Colonic mucosa (tissue), 4 donors: ENCODE measurements around the gene ZNF503. TPM values are rescaled to one million over a fixed set of nuclear protein-coding genes. Genes with fewer than 3 reads are reported as not detected.
"Not testable (repeated sequence)": the region's sequence is repeated elsewhere in the genome, so short reads cannot be mapped to it uniquely, and the experiment has no call there.

Experiments
- DNase-seq: peaks from one replicate; pipeline ENCODE4 v3.0.0-alpha.2; 2020
- H3K27ac ChIP-seq: fragments of 200-600 bp; one replicate; pipeline ENCODE4 v1.8.0; 2021
- H3K27me3 ChIP-seq: fragments of 200-600 bp; one replicate; pipeline ENCODE4 v1.8.0; 2021
- H3K36me3 ChIP-seq: fragments of 200-600 bp; one replicate; pipeline ENCODE4 v1.8.0; 2021
- H3K4me1 ChIP-seq: fragments of 200-600 bp; one replicate; pipeline ENCODE4 v1.8.0; 2021; ENCODE audit warnings: mild to moderate bottlenecking
- H3K4me3 ChIP-seq: fragments of 200-600 bp; one replicate; pipeline ENCODE4 v1.8.0; 2021
- H3K9ac ChIP-seq, 2 donors: one replicate each; pipeline ENCODE4 v1.7.0; 2013; ENCODE audit warnings: control low read depth in 2 of 2, low read depth in 2 of 2, low read length in 2 of 2
- H3K9me3 ChIP-seq: fragments of 200-600 bp; one replicate; pipeline ENCODE4 v1.8.0; 2021
- intact Hi-C: fragments of 100-400 bp; cut with DNase I; formaldehyde crosslinking; loops from one replicate; pipeline ENCODE4 v1.14.1; 2022
- total RNA-seq, 2 donors: library from RNA; stranded (reverse); fragmentation: NEBNext Ultra II Directional in 1 of 2; extraction: Animal tissue kit (Norgen Biotek cat#: 25700) in 1 of 2; gene quantifications; one replicate each; pipeline ENCODE4 v1.2.1, GENCODE V29; 2021
- TF ChIP-seq, protein P1 (sequence below): fragments of 200-600 bp; IDR thresholded peaks from one replicate; pipeline ENCODE4 v1.8.0; 2022; ENCODE audit warnings: antibody characterized with exemption, mild to moderate bottlenecking
- donor health status: healthy.
- donor health status: DM: no; HTN: no; CAD: no.
- donor health status: DM: no; HTN: no; CAD: no.

ZNF503 gene
- total RNA-seq, 2 donors from 2014 or later, result 3.6 to 8.0 TPM

DNA sequence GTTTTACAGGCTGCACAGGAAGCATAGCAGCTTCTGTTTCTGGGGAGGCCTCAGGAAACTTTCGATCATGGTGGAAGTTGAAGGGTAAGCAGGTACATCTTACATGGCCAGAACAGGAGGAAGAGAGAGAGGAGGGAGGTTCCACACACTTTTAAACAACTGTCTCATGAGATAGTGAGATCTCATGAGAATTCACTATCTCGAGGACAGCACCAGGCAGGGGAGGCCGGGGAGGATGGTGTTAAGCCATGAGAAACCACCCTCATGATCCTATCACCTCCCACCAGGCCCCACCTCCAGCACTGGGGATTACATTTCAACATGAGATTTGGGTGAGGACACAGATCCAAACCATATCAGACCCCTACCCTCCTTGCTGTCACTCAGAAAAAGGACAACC lies 23.7 kb downstream of the ZNF503 start:
- Histone ChIP-seq H3K36me3 (no peaks in the 10 kb centered on the region), H3K27ac (no peak overlapping the region), H3K4me3 (no peak overlapping the region), H3K27me3 (no peaks in the 10 kb centered on the region), H3K9me3 (no peaks in the 10 kb centered on the region), H3K9ac (no peak overlapping the region), H3K4me1 (no peaks in the 10 kb centered on the region)
- intact Hi-C loops, result no loop called here
- no peak for DNase-seq
- TF ChIP-seq, protein P1, sequence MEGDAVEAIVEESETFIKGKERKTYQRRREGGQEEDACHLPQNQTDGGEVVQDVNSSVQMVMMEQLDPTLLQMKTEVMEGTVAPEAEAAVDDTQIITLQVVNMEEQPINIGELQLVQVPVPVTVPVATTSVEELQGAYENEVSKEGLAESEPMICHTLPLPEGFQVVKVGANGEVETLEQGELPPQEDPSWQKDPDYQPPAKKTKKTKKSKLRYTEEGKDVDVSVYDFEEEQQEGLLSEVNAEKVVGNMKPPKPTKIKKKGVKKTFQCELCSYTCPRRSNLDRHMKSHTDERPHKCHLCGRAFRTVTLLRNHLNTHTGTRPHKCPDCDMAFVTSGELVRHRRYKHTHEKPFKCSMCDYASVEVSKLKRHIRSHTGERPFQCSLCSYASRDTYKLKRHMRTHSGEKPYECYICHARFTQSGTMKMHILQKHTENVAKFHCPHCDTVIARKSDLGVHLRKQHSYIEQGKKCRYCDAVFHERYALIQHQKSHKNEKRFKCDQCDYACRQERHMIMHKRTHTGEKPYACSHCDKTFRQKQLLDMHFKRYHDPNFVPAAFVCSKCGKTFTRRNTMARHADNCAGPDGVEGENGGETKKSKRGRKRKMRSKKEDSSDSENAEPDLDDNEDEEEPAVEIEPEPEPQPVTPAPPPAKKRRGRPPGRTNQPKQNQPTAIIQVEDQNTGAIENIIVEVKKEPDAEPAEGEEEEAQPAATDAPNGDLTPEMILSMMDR, result no peak

DNA sequence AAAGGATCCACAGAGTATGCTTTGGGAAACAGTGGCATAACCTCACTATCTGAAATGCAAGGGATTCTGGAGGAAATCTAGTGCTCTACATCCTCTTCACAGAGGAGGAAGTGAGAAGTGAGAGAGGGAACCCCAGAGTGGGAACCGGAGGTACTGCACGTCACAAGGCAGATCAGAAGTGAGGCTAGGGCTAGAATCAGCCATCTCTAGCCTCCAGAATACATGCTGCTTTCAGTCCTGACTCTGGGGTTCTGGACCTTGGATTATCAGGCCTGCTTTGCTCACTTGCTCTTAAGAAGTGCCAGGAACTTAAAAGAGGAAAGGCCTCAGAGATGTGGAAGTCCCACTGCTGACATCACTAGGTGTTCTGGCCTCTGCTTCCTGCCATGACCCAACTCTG lies 25.7 kb downstream of the ZNF503 start:
- no peak for DNase-seq
- H3K27ac ChIP-seq, result no peak overlapping the region
- TF ChIP-seq, protein P1, result no peak

DNA sequence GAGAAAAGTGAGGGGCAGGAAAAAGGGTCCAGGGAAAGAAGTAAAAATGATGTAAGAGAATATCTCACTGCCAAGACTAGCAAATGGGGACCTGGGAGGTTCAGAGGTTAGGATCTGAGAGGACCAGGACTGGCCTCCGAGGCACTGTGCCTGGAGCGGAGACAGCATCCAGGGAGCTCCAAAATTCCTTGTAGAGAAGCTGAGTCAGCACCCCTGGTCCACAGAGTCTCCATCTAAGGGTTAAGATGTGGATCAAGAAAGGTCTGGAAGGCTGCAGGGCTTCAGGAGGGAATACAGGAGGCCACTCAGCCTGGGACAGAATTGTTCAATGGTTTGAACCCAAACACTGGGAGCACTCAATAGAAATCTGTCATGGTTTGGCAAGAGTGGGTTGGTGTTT lies 30.6 kb downstream of the ZNF503 start:
- H3K9ac ChIP-seq, result no peak overlapping the region
- TF ChIP-seq, protein P1, result no peak
- H3K4me1 ChIP-seq, result no peaks in the 10 kb centered on the region
- H3K4me3 ChIP-seq, result no peak overlapping the region
- no peaks in the 10 kb centered on the region for H3K27me3 ChIP-seq
- DNase-seq, result no peak
- H3K9me3 ChIP-seq, result no peaks in the 10 kb centered on the region
- intact Hi-C loops, result no loop called here
- no peaks in the 10 kb centered on the region for H3K36me3 ChIP-seq
- H3K27ac ChIP-seq, result no peak overlapping the region

More for the DNA sequence above, 25.7 kb downstream of the ZNF503 start:
- intact Hi-C loops, result no loop called here
- Histone ChIP-seq H3K9ac (no peak overlapping the region), H3K9me3 (no peaks in the 10 kb centered on the region), H3K27me3 (no peaks in the 10 kb centered on the region), H3K4me3 (no peak overlapping the region), H3K4me1 (no peaks in the 10 kb centered on the region), H3K36me3 (no peaks in the 10 kb centered on the region)

DNA sequence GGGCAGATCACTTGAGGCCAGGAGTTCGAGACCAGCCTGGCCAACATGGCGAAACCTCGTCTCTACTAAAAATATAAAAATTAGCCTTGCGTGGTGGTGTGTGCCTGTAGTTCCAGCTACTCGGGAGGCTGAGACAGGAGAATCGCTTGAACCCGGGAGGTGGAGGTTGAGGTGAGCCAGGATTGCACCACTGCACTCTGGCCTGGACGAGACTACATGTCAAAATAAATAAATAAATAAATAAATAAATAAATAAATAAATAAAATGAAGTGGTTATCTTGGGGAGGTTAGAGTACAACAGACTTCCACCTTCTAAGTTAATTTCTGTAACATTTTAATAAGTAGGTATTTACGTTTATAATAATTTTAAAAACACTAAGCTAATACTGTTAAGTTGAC lies 31.7 kb downstream of the ZNF503 start:
- H3K9me3 ChIP-seq, DNase-seq, H3K27me3 ChIP-seq, H3K36me3 ChIP-seq, H3K9ac ChIP-seq, intact Hi-C loops, H3K4me1 ChIP-seq, H3K27ac ChIP-seq, H3K4me3 ChIP-seq: not testable (repeated sequence)

DNA sequence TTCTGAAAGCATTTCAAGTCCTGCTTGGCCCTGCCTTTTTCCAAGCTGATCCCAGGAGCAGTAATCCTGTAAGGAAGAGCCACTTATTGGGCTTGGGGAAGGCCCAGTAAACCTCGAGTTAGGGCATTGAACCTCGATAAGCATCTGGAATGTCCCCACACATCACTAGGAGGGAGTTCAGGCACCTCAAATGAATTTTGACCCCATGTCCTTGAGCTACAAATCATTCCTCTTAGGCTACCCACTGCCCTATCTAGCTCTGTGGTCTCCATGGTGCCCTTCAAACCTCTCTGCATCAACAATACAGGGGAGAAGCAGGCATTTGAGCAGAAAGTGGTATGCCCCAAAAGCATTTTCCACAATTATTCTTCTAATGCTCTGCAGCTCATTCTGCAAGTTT lies 33.7 kb downstream of the ZNF503 start:
- H3K9ac ChIP-seq, result no peak overlapping the region
- no peaks in the 10 kb centered on the region for H3K9me3 ChIP-seq
- H3K27ac ChIP-seq, result no peak overlapping the region
- DNase-seq, result no peak
- intact Hi-C loops, result no loop called here
- no peaks in the 10 kb centered on the region for H3K27me3 ChIP-seq
- no peaks in the 10 kb centered on the region for H3K36me3 ChIP-seq
- TF ChIP-seq, protein P1, result no peak
- no peak overlapping the region for H3K4me3 ChIP-seq
- no peaks in the 10 kb centered on the region for H3K4me1 ChIP-seq

DNA sequence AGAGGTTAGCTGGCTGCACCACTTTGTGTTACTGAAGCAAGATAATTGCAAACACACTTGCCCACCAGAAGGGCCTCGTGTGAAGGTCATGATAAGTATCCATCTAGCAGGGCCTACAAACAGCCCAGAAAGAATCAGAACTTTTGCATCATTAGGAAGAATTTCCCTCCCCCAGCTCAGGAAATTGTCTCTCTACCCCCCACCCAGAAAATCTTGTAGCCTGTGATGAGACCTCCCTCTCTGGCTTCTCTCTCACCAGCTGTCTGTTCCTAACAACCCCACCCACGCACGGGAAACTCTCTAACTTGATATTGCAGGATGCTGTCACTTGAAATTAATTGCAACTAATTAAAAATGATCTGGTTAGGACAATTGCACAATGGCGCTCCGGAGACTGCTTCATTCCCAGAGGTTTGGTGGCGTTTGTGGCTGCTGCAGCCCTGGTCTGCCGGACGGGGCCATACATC lies 34.5 kb downstream of the ZNF503 start:
- H3K27me3 ChIP-seq, result no peaks in the 10 kb centered on the region
- DNase-seq, result no peak
- H3K4me1 ChIP-seq, result no peaks in the 10 kb centered on the region
- intact Hi-C loops, result no loop called here
- H3K9me3 ChIP-seq, result no peaks in the 10 kb centered on the region
- H3K27ac ChIP-seq, result no peak overlapping the region
- TF ChIP-seq, protein P1, result no peak
- no peak overlapping the region for H3K9ac ChIP-seq
- no peaks in the 10 kb centered on the region for H3K36me3 ChIP-seq
- no peak overlapping the region for H3K4me3 ChIP-seq
